CD4-positive, alpha-beta memory T cell (primary cell): Measurements from ENCODE around the gene ABTB2. TPM values are rescaled to one million over a fixed set of nuclear protein-coding genes. Genes with fewer than 3 reads are reported as not detected.

Experiments
- CTCF ChIA-PET: fragments of 350-600 bp; sonication (Branson Sonifier 250); formaldehyde crosslinking; loops from one replicate; lab custom pipeline; 2021; ENCODE audit warnings: inconsistent platforms; ENCODE audit not compliant: partially characterized antibody; lab: Charles Lee
- POLR2A ChIA-PET: fragments of 350-600 bp; sonication (Branson Sonifier 250); formaldehyde crosslinking; loops from one replicate; lab custom pipeline; 2021; ENCODE audit not compliant: partially characterized antibody; lab: Charles Lee
- DNase-seq, 5 donors: peaks; one replicate each; pipeline versions ENCODE4 v3.0.0 to v3.0.0-alpha.2; 2020 to 2022; ENCODE audit warnings: mixed read lengths in 1 of 5
- H3K27ac ChIP-seq: one replicate; pipeline ENCODE4 v1.7.0; 2013; ENCODE audit warnings: low read depth, low read length
- H3K27me3 ChIP-seq: 2 replicates; pipeline ENCODE4 v1.7.0; 2013; ENCODE audit warnings: mild to moderate bottlenecking, low read length, moderate library complexity; ENCODE audit not compliant: insufficient read depth
- H3K36me3 ChIP-seq: 2 replicates; pipeline ENCODE4 v1.7.0; 2013; ENCODE audit warnings: mild to moderate bottlenecking, low read length, moderate library complexity; ENCODE audit not compliant: insufficient read depth
- H3K4me1 ChIP-seq: 2 replicates; pipeline ENCODE4 v1.7.0; 2013; ENCODE audit warnings: mild to moderate bottlenecking, low read length, moderate library complexity; ENCODE audit not compliant: insufficient read depth
- H3K4me3 ChIP-seq, 2 donors: one replicate each; pipeline ENCODE4 v1.7.0; 2013; ENCODE audit warnings: low read length in 2 of 2, mild to moderate bottlenecking in 1 of 2
- H3K9me3 ChIP-seq, 2 donors: one replicate each; pipeline ENCODE4 v1.7.0; 2013; ENCODE audit warnings: low read length in 2 of 2, control low read depth in 1 of 2; ENCODE audit not compliant: control insufficient read depth in 1 of 2
- H3K27ac Mint-ChIP-seq, 7 donors: one replicate each; pipeline ENCODE4 v1.8.0; 2020 to 2021; ENCODE audit warnings: mixed read lengths in 7 of 7, mild to moderate bottlenecking in 6 of 7, inconsistent platforms in 3 of 7, moderate library complexity in 3 of 7
- H3K27me3 Mint-ChIP-seq, 2 donors: one replicate each; pipeline ENCODE4 v1.8.0; 2020 to 2021; ENCODE audit warnings: mixed read lengths in 2 of 2
- H3K36me3 Mint-ChIP-seq, 2 donors: one replicate each; pipeline ENCODE4 v1.8.0; 2020 to 2021; ENCODE audit warnings: mixed read lengths in 2 of 2, inconsistent platforms in 1 of 2, mild to moderate bottlenecking in 1 of 2
- H3K4me1 Mint-ChIP-seq, 4 donors: one replicate each; pipeline ENCODE4 v1.8.0; 2020 to 2021; ENCODE audit warnings: mixed read lengths in 4 of 4, mild to moderate bottlenecking in 1 of 4
- H3K4me3 Mint-ChIP-seq, 8 donors: one replicate each; pipeline ENCODE4 v1.8.0; 2020 to 2021; ENCODE audit warnings: mixed read lengths in 8 of 8, mild to moderate bottlenecking in 7 of 8, moderate library complexity in 6 of 8, inconsistent platforms in 3 of 8
- H3K9me3 Mint-ChIP-seq, 8 donors: one replicate each; pipeline ENCODE4 v1.8.0; 2020 to 2021; ENCODE audit warnings: mixed read lengths in 8 of 8, mild to moderate bottlenecking in 5 of 8, inconsistent platforms in 3 of 8, moderate library complexity in 1 of 8
- intact Hi-C: fragments of 100-400 bp; cut with micrococcal nuclease; formaldehyde crosslinking; loops from one replicate; pipeline ENCODE4 v1.15.1; 2023
- polyA plus RNA-seq, 2 donors: library from polyadenylated mRNA; unstranded; fragments of 300-500 nt; fragmentation: Illumina TruSeq; gene quantifications; one replicate each; pipeline ENCODE4 v1.2.3, GENCODE V29; 2021
- total RNA-seq, 2 experiments: library from RNA; stranded (reverse); gene quantifications; one replicate each; pipeline ENCODE4 v1.2.3, GENCODE V29; 2021

Gene ABTB2
- total and polyA plus RNA-seq, 4 experiments from 2014 or later: 0.35 to 0.39 TPM; not detected in 2

- H3K36me3 ChIP-seq: no peaks in the 10 kb centered on the region
- POLR2A ChIA-PET: no interaction called here
- no peaks in the 10 kb centered on the region for H3K36me3 Mint-ChIP-seq
- H3K27me3 Mint-ChIP-seq: no peaks in the 10 kb centered on the region
- CTCF ChIA-PET: interaction anchor here (0.9 to 1.8 kb wide), 2 partner anchors 10 to 171 kb away, joined by 3 to 4 read pairs; no protein-coding TSS in a partner anchor
- no peaks in the 10 kb centered on the region for H3K4me1 Mint-ChIP-seq
- intact Hi-C loops: no loop called here
- H3K27ac ChIP-seq: no peak overlapping the region
- H3K4me3 ChIP-seq: no peak overlapping the region
- H3K4me1 ChIP-seq: no peaks in the 10 kb centered on the region
- H3K27me3 ChIP-seq: no peaks in the 10 kb centered on the region
- no peak overlapping the region for H3K4me3 Mint-ChIP-seq
- H3K9me3 Mint-ChIP-seq: no peaks in the 10 kb centered on the region
- DNase-seq: no peak
- H3K27ac Mint-ChIP-seq: no peak overlapping the region
- no peaks in the 10 kb centered on the region for H3K9me3 ChIP-seq
Measured at GRCh38 chr11:34166806-34167740, 190.7 kb downstream of the ABTB2 start.

DNA sequence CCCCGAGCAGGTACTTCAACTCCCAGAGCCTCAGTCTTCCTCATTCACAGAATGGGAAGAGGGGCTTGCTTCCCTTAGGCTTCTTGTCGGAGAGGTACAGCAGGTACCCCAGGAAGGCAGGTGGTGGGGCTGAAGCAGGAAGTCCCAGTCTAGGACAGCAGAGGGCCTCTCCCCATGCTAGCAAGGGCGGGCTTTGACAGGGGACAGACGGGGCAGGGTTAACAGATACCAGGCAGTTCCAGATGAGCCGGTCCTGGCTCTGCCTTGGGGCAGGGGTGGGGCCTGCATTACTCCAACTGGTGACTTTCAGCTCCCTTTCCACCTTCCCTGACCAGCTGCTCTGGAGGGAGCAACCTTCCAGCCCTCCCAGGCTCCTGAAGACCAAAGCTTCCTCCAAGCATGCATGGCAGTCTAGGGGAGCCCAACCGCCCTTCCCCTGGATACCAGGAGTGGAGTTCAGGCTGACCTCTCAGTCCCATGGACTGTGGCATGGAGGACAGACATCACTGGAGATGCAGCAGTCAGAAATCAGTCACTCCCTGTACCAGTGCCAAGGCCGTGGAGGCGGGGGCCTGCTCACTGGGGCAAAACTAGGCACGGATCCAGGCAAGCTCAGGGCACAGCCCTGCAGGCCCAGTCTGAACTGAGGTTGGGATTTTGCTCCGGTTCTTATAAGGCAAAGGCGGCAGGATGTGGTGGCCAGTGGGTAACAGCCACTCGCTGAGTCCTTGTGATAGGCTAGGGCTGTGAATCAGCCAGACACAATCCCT is 191.8 kb downstream of the ABTB2 start:
- no peaks in the 10 kb centered on the region for H3K4me1 ChIP-seq
- H3K4me1 Mint-ChIP-seq: peaks cover 0 to 6% (median 0%) of the 10 kb centered on the region in 4 donors
- no peaks in the 10 kb centered on the region for H3K9me3 ChIP-seq
- H3K27ac ChIP-seq: no peak overlapping the region
- POLR2A ChIA-PET: no interaction called here
- no peaks in the 10 kb centered on the region for H3K36me3 ChIP-seq
- H3K9me3 Mint-ChIP-seq: no peaks in the 10 kb centered on the region
- DNase-seq: no peak
- no peaks in the 10 kb centered on the region for H3K36me3 Mint-ChIP-seq
- no peak overlapping the region for H3K4me3 Mint-ChIP-seq
- CTCF ChIA-PET: interaction anchor here (1.2 to 2.1 kb wide), 2 partner anchors 9 to 18 kb away, joined by 3 to 14 read pairs; no protein-coding TSS in a partner anchor
- H3K27me3 Mint-ChIP-seq: no peaks in the 10 kb centered on the region
- no peaks in the 10 kb centered on the region for H3K27me3 ChIP-seq
- no peak overlapping the region for H3K4me3 ChIP-seq
- H3K27ac Mint-ChIP-seq: no peak overlapping the region
- intact Hi-C loops: no loop called here

GRCh38 chr11:34165121-34165520 is 192.7 kb downstream of the ABTB2 start:
- peaks cover 0 to 6% (median under 1%) of the 10 kb centered on the region in 4 donors for H3K4me1 Mint-ChIP-seq
- H3K27me3 Mint-ChIP-seq: no peaks in the 10 kb centered on the region
- POLR2A ChIA-PET: no interaction called here
- H3K4me3 Mint-ChIP-seq: no peak overlapping the region
- H3K27ac Mint-ChIP-seq: no peak overlapping the region
- H3K4me3 ChIP-seq: no peak overlapping the region
- no peaks in the 10 kb centered on the region for H3K27me3 ChIP-seq
- no peaks in the 10 kb centered on the region for H3K9me3 Mint-ChIP-seq
- H3K36me3 ChIP-seq: no peaks in the 10 kb centered on the region
- no peak for DNase-seq
- H3K27ac ChIP-seq: no peak overlapping the region
- CTCF ChIA-PET: interaction anchor here (1.2 to 2.1 kb wide), 3 partner anchors 9 to 193 kb away, joined by 3 to 14 read pairs (median 4); partner anchors contain the start of gene ABTB2
- no peaks in the 10 kb centered on the region for H3K36me3 Mint-ChIP-seq
- H3K4me1 ChIP-seq: no peaks in the 10 kb centered on the region
- no peaks in the 10 kb centered on the region for H3K9me3 ChIP-seq
- intact Hi-C loops: no loop called here

DNA sequence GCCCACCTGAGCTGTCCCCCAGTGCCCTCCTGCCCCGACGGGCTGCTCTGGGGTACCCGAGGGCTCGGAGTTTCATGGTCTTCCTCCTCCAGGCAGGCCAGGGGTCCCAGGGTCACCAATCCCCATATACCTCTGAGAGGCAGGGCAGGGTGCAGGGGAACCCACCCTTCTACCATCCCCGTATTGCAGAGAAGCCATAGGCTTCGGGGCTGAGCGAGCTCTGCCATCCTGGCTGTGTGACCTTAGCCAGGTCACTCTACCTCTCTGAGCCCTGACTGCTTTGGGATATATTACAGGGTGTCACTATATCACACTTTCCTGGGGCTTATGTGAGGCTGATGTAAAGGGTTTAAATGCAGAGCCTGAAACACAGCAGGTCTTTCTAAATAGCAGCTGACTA is 195.0 kb downstream of the ABTB2 start:
- Histone ChIP-seq H3K4me3 (no peak overlapping the region), H3K27me3 (no peaks in the 10 kb centered on the region), H3K9me3 (no peaks in the 10 kb centered on the region), H3K4me1 (no peaks in the 10 kb centered on the region), H3K36me3 (no peaks in the 10 kb centered on the region), H3K27ac (no peak overlapping the region)
- H3K4me3 Mint-ChIP-seq: no peak overlapping the region
- H3K27me3 Mint-ChIP-seq: no peaks in the 10 kb centered on the region
- no peaks in the 10 kb centered on the region for H3K36me3 Mint-ChIP-seq
- ChIA-PET CTCF (no interaction called here), POLR2A (no interaction called here)
- no peak overlapping the region for H3K27ac Mint-ChIP-seq
- H3K9me3 Mint-ChIP-seq: no peaks in the 10 kb centered on the region
- intact Hi-C loops: no loop called here
- DNase-seq: no peak
- peaks cover 0 to 7% (median 5%) of the 10 kb centered on the region in 4 donors for H3K4me1 Mint-ChIP-seq

- no peaks in the 10 kb centered on the region for H3K4me1 ChIP-seq
- intact Hi-C loops: no loop called here
Measured at GRCh38 chr11:34162493-34162820, 195.4 kb downstream of the ABTB2 start.

DNA sequence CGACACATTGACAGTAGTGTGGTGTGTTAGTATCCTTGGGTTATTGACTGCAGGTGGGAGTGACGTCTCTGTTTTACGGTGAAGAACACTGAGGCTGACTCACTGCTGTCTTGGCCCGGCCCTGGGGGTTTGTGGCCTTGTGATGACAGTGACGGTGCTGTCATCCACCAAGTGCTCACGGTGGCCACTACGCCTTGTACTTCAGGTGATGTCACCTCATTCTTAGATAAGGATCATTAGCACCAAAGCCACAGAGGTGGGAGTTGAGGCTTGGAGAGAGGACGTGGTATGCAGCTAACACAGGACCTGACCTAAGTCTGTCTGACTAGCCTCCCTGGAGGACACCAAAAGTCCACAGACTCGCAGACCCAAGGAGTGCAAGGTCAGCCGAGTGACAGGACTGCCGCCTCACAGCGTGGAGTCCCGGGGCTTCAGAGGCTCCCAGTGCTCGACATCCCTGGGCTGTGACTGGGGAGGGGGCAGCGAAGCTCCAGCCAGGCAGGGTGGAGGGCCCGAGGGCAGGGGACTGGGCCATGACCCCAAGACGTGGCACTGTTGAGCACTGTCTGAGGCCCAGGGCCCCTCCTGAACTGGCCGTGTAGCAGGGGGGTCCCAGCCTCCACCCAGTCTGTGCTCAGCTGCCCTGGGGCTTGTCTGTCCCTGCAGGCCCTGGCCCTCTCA is 195.9 kb downstream of the ABTB2 start:
- POLR2A ChIA-PET: no interaction called here
- H3K27me3 Mint-ChIP-seq: no peaks in the 10 kb centered on the region
- Histone ChIP-seq H3K27me3 (no peaks in the 10 kb centered on the region), H3K4me3 (no peak overlapping the region), H3K27ac (no peak overlapping the region), H3K36me3 (no peaks in the 10 kb centered on the region), H3K4me1 (no peaks in the 10 kb centered on the region), H3K9me3 (no peaks in the 10 kb centered on the region)
- DNase-seq: peak in 4 of 5 donors; percentile 7 to 74 (median 16)
- peaks cover 0 to 7% (median 6%) of the 10 kb centered on the region in 4 donors for H3K4me1 Mint-ChIP-seq
- peak overlapping the region in 1 of 7 donors; percentile 42 for H3K27ac Mint-ChIP-seq
- no peaks in the 10 kb centered on the region for H3K36me3 Mint-ChIP-seq
- H3K9me3 Mint-ChIP-seq: no peaks in the 10 kb centered on the region
- CTCF ChIA-PET: no interaction called here
- H3K4me3 Mint-ChIP-seq: no peak overlapping the region
- intact Hi-C loops: no loop called here

More at GRCh38 chr11:34162493-34162820, 195.4 kb downstream of the ABTB2 start:
- Histone ChIP-seq H3K27ac (no peak overlapping the region), H3K36me3 (no peaks in the 10 kb centered on the region), H3K27me3 (no peaks in the 10 kb centered on the region), H3K9me3 (no peaks in the 10 kb centered on the region), H3K4me3 (no peak overlapping the region)
- CTCF ChIA-PET: no interaction called here
- peaks cover 0 to 7% (median 6%) of the 10 kb centered on the region in 4 donors for H3K4me1 Mint-ChIP-seq
- no peak overlapping the region for H3K4me3 Mint-ChIP-seq
- POLR2A ChIA-PET: no interaction called here
- H3K36me3 Mint-ChIP-seq: no peaks in the 10 kb centered on the region
- H3K27ac Mint-ChIP-seq: no peak overlapping the region
- no peaks in the 10 kb centered on the region for H3K9me3 Mint-ChIP-seq
- no peaks in the 10 kb centered on the region for H3K27me3 Mint-ChIP-seq
- no peak for DNase-seq

DNA sequence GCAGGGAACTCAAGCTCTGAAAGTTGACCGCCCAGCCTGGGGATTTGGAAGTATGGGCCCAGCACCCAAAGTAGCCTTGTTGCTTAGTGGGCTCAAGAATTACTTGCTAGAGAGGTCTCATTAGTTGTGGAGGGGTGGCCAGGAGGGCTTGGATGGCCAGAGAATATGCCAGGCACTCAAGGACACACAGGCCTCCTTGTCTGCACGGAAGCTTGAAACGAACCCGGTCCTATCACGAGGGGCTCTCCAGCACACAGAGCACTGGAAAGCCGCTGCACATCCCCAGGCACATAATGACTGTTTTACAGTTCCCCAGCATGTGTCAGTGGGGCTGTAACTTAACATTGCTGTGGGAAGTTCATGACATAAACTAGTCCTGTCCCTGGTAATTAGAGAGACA is 196.4 kb downstream of the ABTB2 start:
- intact Hi-C loops: no loop called here
- peak overlapping the region in 1 of 7 donors; percentile 52 for H3K27ac Mint-ChIP-seq

More for the DNA sequence above, 196.4 kb downstream of the ABTB2 start:
- Mint-ChIP-seq H3K9me3 (no peaks in the 10 kb centered on the region), H3K27me3 (no peaks in the 10 kb centered on the region), H3K36me3 (no peaks in the 10 kb centered on the region), H3K4me3 (no peak overlapping the region), H3K4me1 (peaks cover 0 to 7% (median 6%) of the 10 kb centered on the region in 4 donors)
- CTCF ChIA-PET: no interaction called here
- H3K27ac ChIP-seq: no peak overlapping the region
- no peaks in the 10 kb centered on the region for H3K27me3 ChIP-seq
- POLR2A ChIA-PET: no interaction called here
- no peaks in the 10 kb centered on the region for H3K9me3 ChIP-seq
- DNase-seq: no peak
- no peak overlapping the region for H3K4me3 ChIP-seq
- H3K36me3 ChIP-seq: no peaks in the 10 kb centered on the region
- H3K4me1 ChIP-seq: no peaks in the 10 kb centered on the region
